Measurements from ENCODE around the gene JAG1. TPM values are rescaled to one million over a fixed set of nuclear protein-coding genes. Genes with fewer than 3 reads are reported as not detected.

Gene JAG1
- total and polyA plus RNA-seq, 2 donors (not counting 3 experiments of a cell fraction or from before 2014, with no cell fraction given), result 19.7 to 37.0 TPM

DNA sequence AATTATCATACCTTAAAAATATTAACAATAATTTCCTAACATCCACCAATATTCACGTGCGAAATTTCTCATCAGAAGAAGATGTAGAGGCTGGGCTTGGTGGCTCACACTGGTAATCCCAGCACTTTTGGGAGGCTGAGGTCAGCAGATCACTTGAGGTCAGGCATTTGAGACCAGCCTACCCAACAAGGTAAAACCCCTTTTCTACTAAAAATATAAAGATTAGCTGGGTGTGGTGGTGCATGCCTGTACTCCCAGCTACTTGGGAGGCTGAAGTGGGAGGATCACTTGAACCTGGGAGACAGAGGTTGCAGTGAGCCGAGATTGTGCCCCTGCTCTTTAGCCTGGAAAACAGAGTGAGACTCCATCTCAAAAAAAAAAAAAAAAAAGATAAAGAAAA, 36.1 kb upstream of the JAG1 start:
- no peaks in the 10 kb centered on the region for H4K20me1 ChIP-seq (replicated peaks; ENCODE audit: control insufficient read depth, extremely low read depth, insufficient read depth, low read length)
- FAIRE-seq (no peak), DNase-seq (ENCODE audit: low read depth, low spot score) (no peak)
- intact Hi-C loops (cut with micrococcal nuclease), result no loop called here
- dilution Hi-C loops (cut with MboI; ENCODE audit: extremely low pct_ligation_motif_present, low sequenced_read_pairs), result no loop called here
- H3K9ac ChIP-seq (replicated peaks; ENCODE audit: extremely low read depth, insufficient read depth, low read length), result no peak overlapping the region
- ChIA-PET POLR2A (no interaction called here), CTCF (no interaction called here)
- H3K36me3 ChIP-seq (ENCODE audit: control insufficient read depth in 2 of 2, extremely low read depth in 1 of 2, insufficient read depth in 2 of 2, low read length in 2 of 2), result no peaks in the 10 kb centered on the region
- no peak overlapping the region for H3K4me3 ChIP-seq (replicated peaks in 1 of 3; ENCODE audit: insufficient read depth in 1 of 3, low read depth in 1 of 3, low read length in 3 of 3)
- no peak overlapping the region for H2AFZ ChIP-seq (ENCODE audit: low read depth, low read length)
- no peaks in the 10 kb centered on the region for H3K9me1 ChIP-seq (replicated peaks; ENCODE audit: control insufficient read depth, extremely low read depth, insufficient read depth, low read length)
- no peaks in the 10 kb centered on the region for H3K79me2 ChIP-seq (ENCODE audit: control insufficient read depth, insufficient read depth, low read length)
- no peaks in the 10 kb centered on the region for H3K9me3 ChIP-seq (replicated peaks; ENCODE audit: control insufficient read depth, insufficient read depth, low read length)
- H3K27ac ChIP-seq (ENCODE audit: insufficient read depth, low read depth, low read length), result no peak overlapping the region
- H3K4me2 ChIP-seq (ENCODE audit: insufficient read depth, low read length), result no peak overlapping the region
- no TSS peak for BruUV-seq (replicated peaks)
- TF ChIP-seq GATA2 (IDR thresholded peaks at IDR 0.05; ENCODE audit: insufficient read depth, insufficient read length, low read depth, low read length) (no peak), EZH2 (IDR thresholded peaks at IDR 0.05; ENCODE audit: borderline replicate concordance, low read depth, low read length, severe bottlenecking) (no peak), POLR2A (IDR thresholded peaks at IDR 0.05; ENCODE audit: low read depth, low read length) (no peak), JUN (IDR thresholded peaks at IDR 0.05; ENCODE audit: borderline replicate concordance, insufficient read depth, insufficient read length, low read depth) (no peak), MYC (IDR thresholded peaks at IDR 0.05; ENCODE audit: low read depth, low read length) (no peak), POLR2AphosphoS5 (IDR thresholded peaks at IDR 0.05; ENCODE audit: insufficient read depth, low read depth, low read length) (no peak), FOS (IDR thresholded peaks at IDR 0.05; ENCODE audit: borderline replicate concordance, insufficient read depth, low read length) (no peak)
- TF ChIP-seq, protein P1, sequence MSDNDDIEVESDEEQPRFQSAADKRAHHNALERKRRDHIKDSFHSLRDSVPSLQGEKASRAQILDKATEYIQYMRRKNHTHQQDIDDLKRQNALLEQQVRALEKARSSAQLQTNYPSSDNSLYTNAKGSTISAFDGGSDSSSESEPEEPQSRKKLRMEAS (IDR thresholded peaks at IDR 0.05; ENCODE audit: insufficient read depth, insufficient read length), result no peak
- TF ChIP-seq, protein P2, sequence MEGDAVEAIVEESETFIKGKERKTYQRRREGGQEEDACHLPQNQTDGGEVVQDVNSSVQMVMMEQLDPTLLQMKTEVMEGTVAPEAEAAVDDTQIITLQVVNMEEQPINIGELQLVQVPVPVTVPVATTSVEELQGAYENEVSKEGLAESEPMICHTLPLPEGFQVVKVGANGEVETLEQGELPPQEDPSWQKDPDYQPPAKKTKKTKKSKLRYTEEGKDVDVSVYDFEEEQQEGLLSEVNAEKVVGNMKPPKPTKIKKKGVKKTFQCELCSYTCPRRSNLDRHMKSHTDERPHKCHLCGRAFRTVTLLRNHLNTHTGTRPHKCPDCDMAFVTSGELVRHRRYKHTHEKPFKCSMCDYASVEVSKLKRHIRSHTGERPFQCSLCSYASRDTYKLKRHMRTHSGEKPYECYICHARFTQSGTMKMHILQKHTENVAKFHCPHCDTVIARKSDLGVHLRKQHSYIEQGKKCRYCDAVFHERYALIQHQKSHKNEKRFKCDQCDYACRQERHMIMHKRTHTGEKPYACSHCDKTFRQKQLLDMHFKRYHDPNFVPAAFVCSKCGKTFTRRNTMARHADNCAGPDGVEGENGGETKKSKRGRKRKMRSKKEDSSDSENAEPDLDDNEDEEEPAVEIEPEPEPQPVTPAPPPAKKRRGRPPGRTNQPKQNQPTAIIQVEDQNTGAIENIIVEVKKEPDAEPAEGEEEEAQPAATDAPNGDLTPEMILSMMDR (IDR thresholded peaks at IDR 0.05; ENCODE audit: extremely low read depth in 1 of 2, insufficient read depth in 1 of 2, low read depth in 1 of 2, low read length in 2 of 2), result no peak
- H3K27me3 ChIP-seq (ENCODE audit: control insufficient read depth in 2 of 2, insufficient read depth in 2 of 2, low read length in 2 of 2), result no peaks in the 10 kb centered on the region
- peaks cover 2% of the 10 kb centered on the region for H3K4me1 ChIP-seq (ENCODE audit: control insufficient read depth, extremely low read depth, insufficient read depth, low read length)

All from endothelial cell of umbilical vein (primary cell).